Measurements from ENCODE around the gene ENPP6. TPM values are rescaled to one million over a fixed set of nuclear protein-coding genes. Genes with fewer than 3 reads are reported as not detected.
A peak's percentile ranks its signal among the peaks of the same experiment; 100 is the strongest.

The ENPP6 gene
- total RNA-seq, 1 experiment from 2014 or later, result not detected

GRCh38 chr4:184066584-184067300, 150.9 kb downstream of the ENPP6 start:
- POLR2A ChIA-PET, result interaction anchor here (0.6 kb wide), 2 partner anchors 22 to 28 kb away, joined by 3 read pairs; no protein-coding TSS in a partner anchor
- no peak overlapping the region for H3K27ac Mint-ChIP-seq (ENCODE audit: low read depth, unreplicated experiment)
- no TSS peak for BruUV-seq (replicated peaks)

GRCh38 chr4:184064877-184065276, 152.8 kb downstream of the ENPP6 start:
- DNase-seq (ENCODE audit: unreplicated experiment), result no peak
- no peak overlapping the region for H3K27ac Mint-ChIP-seq (ENCODE audit: low read depth, unreplicated experiment)
- CTCF ChIA-PET, result no interaction called here
- no peak overlapping the region for H3K4me3 Mint-ChIP-seq (ENCODE audit: unreplicated experiment)
- intact Hi-C loops (cut with micrococcal nuclease), result no loop called here
- no peaks in the 10 kb centered on the region for H3K9me3 Mint-ChIP-seq (ENCODE audit: unreplicated experiment)
- no TSS peak for BruUV-seq (replicated peaks)
- TF ChIP-seq, protein P1, sequence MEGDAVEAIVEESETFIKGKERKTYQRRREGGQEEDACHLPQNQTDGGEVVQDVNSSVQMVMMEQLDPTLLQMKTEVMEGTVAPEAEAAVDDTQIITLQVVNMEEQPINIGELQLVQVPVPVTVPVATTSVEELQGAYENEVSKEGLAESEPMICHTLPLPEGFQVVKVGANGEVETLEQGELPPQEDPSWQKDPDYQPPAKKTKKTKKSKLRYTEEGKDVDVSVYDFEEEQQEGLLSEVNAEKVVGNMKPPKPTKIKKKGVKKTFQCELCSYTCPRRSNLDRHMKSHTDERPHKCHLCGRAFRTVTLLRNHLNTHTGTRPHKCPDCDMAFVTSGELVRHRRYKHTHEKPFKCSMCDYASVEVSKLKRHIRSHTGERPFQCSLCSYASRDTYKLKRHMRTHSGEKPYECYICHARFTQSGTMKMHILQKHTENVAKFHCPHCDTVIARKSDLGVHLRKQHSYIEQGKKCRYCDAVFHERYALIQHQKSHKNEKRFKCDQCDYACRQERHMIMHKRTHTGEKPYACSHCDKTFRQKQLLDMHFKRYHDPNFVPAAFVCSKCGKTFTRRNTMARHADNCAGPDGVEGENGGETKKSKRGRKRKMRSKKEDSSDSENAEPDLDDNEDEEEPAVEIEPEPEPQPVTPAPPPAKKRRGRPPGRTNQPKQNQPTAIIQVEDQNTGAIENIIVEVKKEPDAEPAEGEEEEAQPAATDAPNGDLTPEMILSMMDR (IDR thresholded peaks at IDR 0.05; ENCODE audit: unreplicated experiment), result no peak
- POLR2A ChIA-PET, result no interaction called here
- H3K27me3 Mint-ChIP-seq (ENCODE audit: insufficient read depth, unreplicated experiment), result no peaks in the 10 kb centered on the region
- no peaks in the 10 kb centered on the region for H3K4me1 Mint-ChIP-seq (ENCODE audit: insufficient read depth, unreplicated experiment)
- no peaks in the 10 kb centered on the region for H3K36me3 Mint-ChIP-seq (ENCODE audit: insufficient read depth, unreplicated experiment)

More at GRCh38 chr4:184066584-184067300, 150.9 kb downstream of the ENPP6 start:
- no peaks in the 10 kb centered on the region for H3K9me3 Mint-ChIP-seq (ENCODE audit: unreplicated experiment)
- intact Hi-C loops (cut with micrococcal nuclease), result no loop called here
- H3K36me3 Mint-ChIP-seq (ENCODE audit: insufficient read depth, unreplicated experiment), result no peaks in the 10 kb centered on the region
- no peaks in the 10 kb centered on the region for H3K27me3 Mint-ChIP-seq (ENCODE audit: insufficient read depth, unreplicated experiment)
- DNase-seq (ENCODE audit: unreplicated experiment), result no peak
- no peak overlapping the region for H3K4me3 Mint-ChIP-seq (ENCODE audit: unreplicated experiment)
- TF ChIP-seq, protein P1 (IDR thresholded peaks at IDR 0.05; ENCODE audit: unreplicated experiment), result no peak
- CTCF ChIA-PET, result interaction anchor here (1.3 kb wide), 1 partner anchor 15 kb away, joined by 3 read pairs; no protein-coding TSS in a partner anchor
- H3K4me1 Mint-ChIP-seq (ENCODE audit: insufficient read depth, unreplicated experiment), result no peaks in the 10 kb centered on the region

DNA sequence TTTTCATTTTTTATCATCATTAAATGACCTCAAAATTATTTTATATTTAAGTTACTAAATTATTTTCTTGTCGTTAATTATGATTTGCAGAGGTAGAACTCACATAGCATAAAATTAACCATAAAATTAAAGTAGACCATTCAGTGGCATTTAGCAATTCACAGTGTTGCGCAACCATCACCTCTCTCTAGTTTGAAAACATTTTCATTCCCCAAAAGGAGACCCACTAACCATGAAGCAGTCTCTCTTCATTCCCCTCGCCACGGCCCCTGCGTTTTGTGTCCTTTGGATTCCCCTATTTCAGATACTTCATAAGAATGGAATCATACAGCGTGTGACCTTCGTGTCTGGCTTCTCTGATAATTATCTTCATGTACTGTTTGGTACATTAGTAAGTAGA, 154.9 kb downstream of the ENPP6 start:
- Mint-ChIP-seq H3K9me3 (ENCODE audit: unreplicated experiment) (no peaks in the 10 kb centered on the region), H3K4me3 (ENCODE audit: unreplicated experiment) (no peak overlapping the region), H3K27ac (ENCODE audit: low read depth, unreplicated experiment) (no peak overlapping the region), H3K36me3 (ENCODE audit: insufficient read depth, unreplicated experiment) (no peaks in the 10 kb centered on the region), H3K27me3 (ENCODE audit: insufficient read depth, unreplicated experiment) (no peaks in the 10 kb centered on the region), H3K4me1 (ENCODE audit: insufficient read depth, unreplicated experiment) (no peaks in the 10 kb centered on the region)
- intact Hi-C loops (cut with micrococcal nuclease), result no loop called here
- ChIA-PET POLR2A (no interaction called here), CTCF (no interaction called here)
- peak; percentile 3 for DNase-seq (ENCODE audit: unreplicated experiment)
- no TSS peak for BruUV-seq (replicated peaks)
- TF ChIP-seq, protein P1 (IDR thresholded peaks at IDR 0.05; ENCODE audit: unreplicated experiment), result no peak

- POLR2A ChIA-PET, result interaction anchor here (0.9 kb wide), 1 partner anchor 533 kb away, joined by 4 read pairs; no protein-coding TSS in a partner anchor
- no peaks in the 10 kb centered on the region for H3K4me1 Mint-ChIP-seq (ENCODE audit: insufficient read depth, unreplicated experiment)
- no peaks in the 10 kb centered on the region for H3K36me3 Mint-ChIP-seq (ENCODE audit: insufficient read depth, unreplicated experiment)
- no TSS peak for BruUV-seq (replicated peaks)
- H3K27ac Mint-ChIP-seq (ENCODE audit: low read depth, unreplicated experiment), result no peak overlapping the region
- intact Hi-C loops (cut with micrococcal nuclease), result no loop called here
- no peaks in the 10 kb centered on the region for H3K9me3 Mint-ChIP-seq (ENCODE audit: unreplicated experiment)
- no peak for DNase-seq (ENCODE audit: unreplicated experiment)
- no peak overlapping the region for H3K4me3 Mint-ChIP-seq (ENCODE audit: unreplicated experiment)
- TF ChIP-seq, protein P1 (IDR thresholded peaks at IDR 0.05; ENCODE audit: unreplicated experiment), result no peak
- CTCF ChIA-PET, result no interaction called here
- H3K27me3 Mint-ChIP-seq (ENCODE audit: insufficient read depth, unreplicated experiment), result no peaks in the 10 kb centered on the region
Measured at GRCh38 chr4:184061582-184061981, 156.1 kb downstream of the ENPP6 start.

All from MCF 10A (cell line).